ENCODE data around the gene GALNS.
"Not testable (repeated sequence)": the region's sequence is repeated elsewhere in the genome, so short reads cannot be mapped to it uniquely, and the experiment has no call there.

The GALNS gene

GRCh38 chr16:88839745-88840599 lies 16.8 kb downstream of the GALNS start:
- in situ Hi-C loops (cut with MboI; ENCODE audit: low sequenced_read_pairs), result no loop called here

- in situ Hi-C loops (cut with MboI; ENCODE audit: low sequenced_read_pairs), result no loop called here
Measured at GRCh38 chr16:88839026-88839529, 17.7 kb downstream of the GALNS start.

GRCh38 chr16:88838566-88838965 lies 18.2 kb downstream of the GALNS start:
- in situ Hi-C loops (cut with MboI; ENCODE audit: low sequenced_read_pairs), result no loop called here

- in situ Hi-C loops (cut with MboI; ENCODE audit: low sequenced_read_pairs), result no loop called here
Measured at GRCh38 chr16:88837806-88838205, 18.9 kb downstream of the GALNS start.

GRCh38 chr16:88836791-88837190 lies 20.0 kb downstream of the GALNS start:
- in situ Hi-C loops (cut with MboI; ENCODE audit: low sequenced_read_pairs), result no loop called here

- in situ Hi-C loops (cut with MboI; ENCODE audit: low sequenced_read_pairs), result no loop called here
Measured at GRCh38 chr16:88835818-88836217, 20.9 kb downstream of the GALNS start.

- in situ Hi-C loops (cut with MboI; ENCODE audit: low sequenced_read_pairs), result no loop called here
Measured at GRCh38 chr16:88835383-88835782, 21.4 kb downstream of the GALNS start.

- in situ Hi-C loops (cut with MboI; ENCODE audit: low sequenced_read_pairs), result no loop called here
Measured at GRCh38 chr16:88834670-88835069, 22.1 kb downstream of the GALNS start.

- in situ Hi-C loops (cut with MboI; ENCODE audit: low sequenced_read_pairs), result no loop called here
Measured at GRCh38 chr16:88833086-88833485, 23.7 kb downstream of the GALNS start.

GRCh38 chr16:88831838-88832237 lies 24.9 kb downstream of the GALNS start:
- in situ Hi-C loops (cut with MboI; ENCODE audit: low sequenced_read_pairs), result no loop called here

GRCh38 chr16:88830783-88831182 lies 26.0 kb downstream of the GALNS start:
- in situ Hi-C loops (cut with MboI; ENCODE audit: low sequenced_read_pairs), result no loop called here

GRCh38 chr16:88830258-88830657 lies 26.5 kb downstream of the GALNS start:
- in situ Hi-C loops (cut with MboI; ENCODE audit: low sequenced_read_pairs), result no loop called here

GRCh38 chr16:88828711-88829110 lies 28.0 kb downstream of the GALNS start:
- in situ Hi-C loops (cut with MboI; ENCODE audit: low sequenced_read_pairs), result no loop called here

GRCh38 chr16:88827727-88828126 lies 29.0 kb downstream of the GALNS start:
- in situ Hi-C loops (cut with MboI; ENCODE audit: low sequenced_read_pairs), result no loop called here

- in situ Hi-C loops (cut with MboI; ENCODE audit: low sequenced_read_pairs), result no loop called here
Measured at GRCh38 chr16:88826070-88826840, 30.5 kb downstream of the GALNS start.

GRCh38 chr16:88825146-88825545 lies 31.6 kb downstream of the GALNS start:
- in situ Hi-C loops (cut with MboI; ENCODE audit: low sequenced_read_pairs), result no loop called here

GRCh38 chr16:88824256-88825077 lies 32.3 kb downstream of the GALNS start:
- in situ Hi-C loops (cut with MboI; ENCODE audit: low sequenced_read_pairs), result no loop called here

- in situ Hi-C loops (cut with MboI; ENCODE audit: low sequenced_read_pairs), result not testable (repeated sequence)
Measured at GRCh38 chr16:88823646-88824045, 33.1 kb downstream of the GALNS start.

GRCh38 chr16:88822281-88823040 lies 34.3 kb downstream of the GALNS start:
- in situ Hi-C loops (cut with MboI; ENCODE audit: low sequenced_read_pairs), result no loop called here

GRCh38 chr16:88821168-88821850 lies 35.4 kb downstream of the GALNS start:
- in situ Hi-C loops (cut with MboI; ENCODE audit: low sequenced_read_pairs), result no loop called here
